Activated CD4-positive, alpha-beta T cell treated with anti-CD3 and anti-CD28 coated beads, Interleukin-2, amount 10 ng/mL, durations not matched to agents 24 days and 14 days (primary cell): ENCODE measurements around the gene AMIGO2. TPM values are rescaled to one million over a fixed set of nuclear protein-coding genes. Genes with fewer than 3 reads are reported as not detected.

ENCODE experiments used
- DNase-seq: peaks from one replicate; pipeline ENCODE4 v3.0.0; 2022
- H3K27ac Mint-ChIP-seq: one replicate; pipeline ENCODE4 v1.8.0; 2022; ENCODE audit warnings: mild to moderate bottlenecking, mixed read lengths
- H3K27me3 Mint-ChIP-seq: one replicate; pipeline ENCODE4 v1.8.0; 2022; ENCODE audit warnings: mixed read lengths
- H3K36me3 Mint-ChIP-seq: one replicate; pipeline ENCODE4 v1.8.0; 2022; ENCODE audit warnings: low read depth, mild to moderate bottlenecking, mixed read lengths
- H3K4me1 Mint-ChIP-seq: one replicate; pipeline ENCODE4 v1.8.0; 2021; ENCODE audit warnings: mixed read lengths
- H3K4me3 Mint-ChIP-seq: one replicate; pipeline ENCODE4 v1.8.0; 2022; ENCODE audit warnings: mild to moderate bottlenecking, moderate library complexity, mixed read lengths
- H3K9me3 Mint-ChIP-seq: one replicate; pipeline ENCODE4 v1.8.0; 2021; ENCODE audit warnings: mixed read lengths
- intact Hi-C: fragments of 100-400 bp; cut with micrococcal nuclease; formaldehyde crosslinking; loops from one replicate; pipeline ENCODE4 v1.15.1; 2023
- total RNA-seq: library from RNA; stranded (reverse); gene quantifications from 2 replicates; pipeline ENCODE4 v1.2.3, GENCODE V29; 2022

The AMIGO2 gene
- total RNA-seq, 1 donor from 2014 or later, result 13.6 TPM

GRCh38 chr12:47028981-47029708 is 50.6 kb downstream of the AMIGO2 start:
- no peak for DNase-seq
- intact Hi-C loops, result loop anchor here (10.0 kb wide), 1 partner anchor 874 kb away; no protein-coding TSS in a partner anchor
- H3K9me3 Mint-ChIP-seq, result no peaks in the 10 kb centered on the region
- H3K36me3 Mint-ChIP-seq, result no peaks in the 10 kb centered on the region
- no peak overlapping the region for H3K4me3 Mint-ChIP-seq
- peaks cover 13% of the 10 kb centered on the region for H3K4me1 Mint-ChIP-seq
- no peak overlapping the region for H3K27ac Mint-ChIP-seq
- H3K27me3 Mint-ChIP-seq, result peaks cover 15% of the 10 kb centered on the region

GRCh38 chr12:47028186-47028585 is 51.6 kb downstream of the AMIGO2 start:
- Mint-ChIP-seq H3K36me3 (no peaks in the 10 kb centered on the region), H3K9me3 (no peaks in the 10 kb centered on the region), H3K27ac (no peak overlapping the region), H3K4me1 (peaks cover 9% of the 10 kb centered on the region), H3K4me3 (no peak overlapping the region), H3K27me3 (peaks cover 15% of the 10 kb centered on the region)
- DNase-seq, result no peak
- intact Hi-C loops, result loop anchor here (10.0 kb wide), 1 partner anchor 873 kb away; no protein-coding TSS in a partner anchor

Other genes starting within 250 kb of the AMIGO2 start
- gene PCED1B, start 338 bp downstream of the AMIGO2 start, total RNA-seq, result 51.7 and 55.2 TPM in 2 replicates